DMS 273 treated with DMSO at 0.1 percent for 48 hours (cell line): ENCODE data around the gene TRIOBP.

ENCODE experiments used
- DNase-seq: peaks from one replicate; lab custom pipeline; 2025; lab: John Stamatoyannopoulos, UW

Gene TRIOBP

GRCh38 chr22:37804881-37805809 is 108.3 kb downstream of the TRIOBP start:
- DNase-seq: peak; percentile 40

GRCh38 chr22:37805810-37806277 is 109.0 kb downstream of the TRIOBP start:
- no peak for DNase-seq

DNA sequence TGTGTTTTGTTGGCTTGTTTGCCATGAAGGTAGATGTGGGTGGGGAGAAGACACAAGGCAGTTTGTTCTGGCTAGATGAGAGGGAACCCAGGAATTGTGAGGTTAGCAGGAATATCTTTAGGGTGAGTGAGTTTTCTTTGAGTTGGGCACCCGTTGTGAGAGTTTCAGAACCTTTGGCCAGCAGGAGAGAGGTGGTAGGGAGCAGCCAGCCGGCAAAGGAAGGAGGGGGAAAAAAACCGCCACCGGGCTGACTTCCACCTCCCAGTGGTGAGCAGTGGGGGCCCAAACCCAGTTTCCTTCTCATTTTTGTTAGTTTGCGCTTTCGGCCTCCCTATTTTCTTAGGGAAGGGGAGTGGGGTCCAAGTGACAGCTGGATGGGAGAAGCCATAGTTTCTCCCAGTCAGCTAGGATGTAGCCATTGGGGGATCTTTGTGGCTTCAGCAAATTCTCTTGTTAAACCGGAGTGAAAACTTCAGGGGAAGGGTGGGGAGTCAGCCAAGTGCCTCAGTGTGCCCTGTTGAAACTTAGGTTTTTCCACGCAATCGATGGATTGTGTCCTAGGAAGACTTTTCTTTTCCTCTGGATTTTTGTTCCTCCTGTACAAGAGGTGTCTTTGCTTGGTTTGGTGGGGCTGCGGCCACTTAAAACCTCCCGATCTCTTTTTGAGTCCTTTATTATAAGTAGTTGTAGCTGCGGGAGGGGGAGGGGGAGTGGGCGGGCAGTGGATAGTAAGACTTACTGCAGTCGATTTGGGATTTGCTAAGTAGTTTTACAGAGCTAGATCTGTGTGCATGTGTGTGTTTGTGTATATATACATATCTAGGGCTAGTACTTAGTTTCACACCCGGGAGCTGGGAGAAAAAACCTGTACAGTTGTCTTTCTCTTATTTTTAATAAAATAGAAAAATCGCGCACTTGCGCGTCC is 109.8 kb downstream of the TRIOBP start:
- no peak for DNase-seq

DNA sequence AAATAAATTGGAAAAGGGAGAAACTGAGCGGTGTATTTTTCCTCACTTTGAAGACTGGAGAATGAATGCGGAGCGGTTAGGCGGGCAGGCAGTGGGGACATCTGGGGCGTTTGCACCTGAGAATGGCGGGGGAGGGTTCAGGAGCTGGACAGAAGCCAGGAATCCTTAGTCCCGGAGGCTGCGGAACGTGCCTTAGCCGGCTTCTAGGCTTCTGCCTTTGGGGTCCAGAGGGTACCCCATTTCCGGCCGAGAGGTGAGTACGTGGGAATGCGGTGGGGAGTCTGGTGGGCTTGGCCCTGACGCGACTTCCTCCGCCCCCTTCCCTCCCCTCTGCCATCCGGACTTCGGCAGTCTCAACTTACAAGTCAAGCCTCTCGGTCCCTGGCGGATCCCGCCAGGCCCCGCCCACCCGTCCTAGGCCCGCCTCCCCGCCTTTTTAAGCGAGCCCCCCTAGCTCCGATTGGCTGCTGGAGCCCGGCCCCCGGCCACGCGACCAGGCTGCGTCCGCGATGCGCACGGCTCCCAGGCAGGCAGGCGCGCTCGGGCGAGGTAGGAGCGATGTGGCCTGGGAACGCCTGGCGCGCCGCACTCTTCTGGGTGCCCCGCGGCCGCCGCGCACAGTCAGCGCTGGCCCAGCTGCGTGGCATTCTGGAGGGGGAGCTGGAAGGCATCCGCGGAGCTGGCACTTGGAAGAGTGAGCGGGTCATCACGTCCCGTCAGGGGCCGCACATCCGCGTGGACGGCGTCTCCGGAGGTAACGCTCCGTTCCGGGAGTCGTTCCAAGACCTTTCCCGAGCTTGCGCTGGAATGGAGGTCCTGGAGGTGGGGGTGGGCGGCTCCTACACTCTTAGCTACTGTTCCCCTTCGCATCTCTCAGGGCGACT is 110.8 kb downstream of the TRIOBP start, which contains the start of gene GCAT:
Gene GCAT (plus strand): TSS at position 525 of the 884 bp plus-strand sequence. CDS start 34 bp downstream, at position 559.
- DNase-seq: peak; percentile 85

DNA sequence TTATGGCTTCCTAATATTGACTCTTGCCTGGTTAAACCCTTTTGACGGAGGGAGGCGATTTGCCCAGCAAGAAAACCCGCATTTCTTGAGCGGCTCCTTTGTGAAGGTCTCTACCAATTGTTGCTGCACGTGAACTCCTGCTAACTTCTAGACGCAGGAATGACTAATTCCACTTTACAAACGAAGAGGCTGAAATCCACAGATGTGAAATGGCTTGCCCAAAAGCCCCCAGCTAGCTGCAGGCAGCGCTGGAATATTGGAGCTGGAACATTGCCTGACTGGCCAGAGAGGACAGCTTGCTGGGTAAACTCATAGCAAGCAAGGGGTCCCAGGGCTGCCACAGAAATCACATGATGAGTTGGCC is 111.4 kb downstream of the TRIOBP start:
- no peak for DNase-seq

GRCh38 chr22:37809672-37810333 is 113.0 kb downstream of the TRIOBP start:
- no peak for DNase-seq

GRCh38 chr22:37811867-37812266 is 115.0 kb downstream of the TRIOBP start:
- DNase-seq: no peak

DNA sequence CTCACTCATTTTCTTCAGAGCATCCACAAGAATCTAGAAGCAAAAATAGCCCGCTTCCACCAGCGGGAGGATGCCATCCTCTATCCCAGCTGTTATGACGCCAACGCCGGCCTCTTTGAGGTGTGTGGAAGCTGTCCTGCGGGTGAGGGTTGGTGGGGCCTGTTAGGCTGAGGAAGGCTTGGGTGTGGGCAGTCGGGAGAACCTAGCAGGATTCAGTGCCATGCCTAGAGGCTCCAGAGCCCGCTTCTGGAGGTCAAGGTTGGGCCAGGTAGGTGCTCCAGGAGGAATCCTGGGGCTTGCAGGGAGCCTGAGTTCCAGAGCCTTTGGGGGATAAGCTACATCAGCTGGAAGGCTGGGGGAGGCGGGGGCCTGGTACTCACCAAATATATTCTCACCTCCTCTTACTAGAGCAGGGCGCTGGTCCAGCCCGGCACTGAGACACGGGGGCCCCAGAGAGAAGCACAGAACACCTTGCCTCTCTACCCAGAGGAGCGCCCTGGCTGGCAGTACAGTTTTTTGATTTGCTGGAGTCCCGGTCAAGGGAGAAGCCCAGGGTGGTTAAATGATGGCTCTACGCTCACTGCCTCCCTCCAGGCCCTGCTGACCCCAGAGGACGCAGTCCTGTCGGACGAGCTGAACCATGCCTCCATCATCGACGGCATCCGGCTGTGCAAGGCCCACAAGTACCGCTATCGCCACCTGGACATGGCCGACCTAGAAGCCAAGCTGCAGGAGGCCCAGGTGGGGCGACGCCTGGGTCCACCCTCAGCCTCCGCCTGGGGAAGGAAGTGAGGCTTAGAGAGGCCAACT is 116.2 kb downstream of the TRIOBP start:
- DNase-seq: no peak

DNA sequence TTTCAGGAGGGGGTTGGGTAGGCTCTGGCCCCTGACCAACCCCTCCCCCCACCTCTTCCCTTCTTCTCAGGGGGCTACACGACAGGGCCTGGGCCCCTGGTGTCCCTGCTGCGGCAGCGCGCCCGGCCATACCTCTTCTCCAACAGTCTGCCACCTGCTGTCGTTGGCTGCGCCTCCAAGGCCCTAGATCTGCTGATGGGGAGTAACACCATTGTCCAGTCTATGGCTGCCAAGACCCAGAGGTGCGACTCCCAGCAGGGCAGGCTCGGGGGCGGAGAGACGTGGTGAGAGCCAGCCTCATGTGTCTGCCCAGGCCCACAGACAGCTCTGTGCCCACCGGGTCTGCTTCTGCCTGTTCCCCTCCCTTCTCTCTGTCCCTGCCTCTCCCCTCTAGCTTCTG is 118.7 kb downstream of the TRIOBP start:
- no peak for DNase-seq

DNA sequence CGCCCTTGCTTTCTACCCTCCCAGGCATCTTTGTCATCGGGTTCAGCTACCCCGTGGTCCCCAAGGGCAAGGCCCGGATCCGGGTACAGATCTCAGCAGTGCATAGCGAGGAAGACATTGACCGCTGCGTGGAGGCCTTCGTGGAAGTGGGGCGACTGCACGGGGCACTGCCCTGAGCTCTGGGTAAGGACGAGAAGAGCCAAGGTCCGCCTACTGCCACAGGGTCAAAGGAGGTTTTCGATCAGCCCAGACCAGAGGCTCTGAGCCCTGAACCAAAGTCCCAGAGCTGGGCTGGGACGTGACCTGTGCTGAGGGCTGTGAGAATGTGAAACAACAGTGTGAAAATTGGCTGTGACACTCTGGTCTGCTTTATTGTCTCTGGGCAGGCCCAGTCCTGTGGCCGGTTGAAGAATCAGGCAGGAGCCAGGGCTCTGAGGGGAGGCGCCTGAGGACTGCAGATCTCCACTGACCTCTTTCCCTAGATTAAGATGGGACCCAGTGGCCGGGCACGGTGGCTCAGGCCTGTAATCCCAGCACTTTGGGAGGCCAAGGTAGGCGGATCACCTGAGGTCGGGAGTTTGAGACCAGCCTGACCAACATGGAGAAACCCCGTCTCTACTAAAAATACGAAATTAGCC is 119.8 kb downstream of the TRIOBP start:
- DNase-seq: no peak

DNA sequence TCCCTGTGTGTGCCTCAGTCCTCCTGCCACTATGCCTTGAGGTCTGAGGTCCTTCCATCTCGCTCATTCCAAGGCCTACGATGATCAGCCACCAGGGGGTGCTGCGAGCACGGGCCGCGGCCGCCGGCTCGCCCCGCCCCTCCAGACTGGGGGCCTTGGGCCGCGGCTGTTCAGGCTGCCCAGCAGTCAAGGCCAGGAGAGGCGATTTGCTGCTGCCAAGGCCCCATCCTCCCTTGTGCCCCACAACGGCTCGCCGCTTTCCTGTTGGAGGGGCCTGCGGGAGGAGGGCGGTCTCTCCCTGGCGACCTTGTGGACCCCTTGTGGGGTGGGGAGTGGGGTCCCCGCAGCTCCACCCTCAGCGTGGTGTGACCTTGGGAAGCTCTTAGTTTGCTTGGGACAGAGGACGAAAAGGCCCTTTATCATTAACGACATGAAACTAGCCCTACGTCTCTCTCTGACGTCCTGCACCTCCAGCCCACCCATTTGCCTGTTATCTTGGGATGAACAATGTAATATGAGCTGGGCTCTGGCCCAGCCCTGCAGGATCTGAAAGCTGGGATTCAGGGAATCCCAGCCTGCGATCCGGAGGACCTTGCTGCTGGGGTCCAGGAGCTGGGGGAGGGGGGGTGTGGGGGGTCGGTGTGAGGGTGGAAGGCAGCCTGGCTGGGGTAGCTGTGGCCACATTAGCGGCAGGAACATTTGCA is 121.0 kb downstream of the TRIOBP start:
- peak; percentile 41 for DNase-seq

DNA sequence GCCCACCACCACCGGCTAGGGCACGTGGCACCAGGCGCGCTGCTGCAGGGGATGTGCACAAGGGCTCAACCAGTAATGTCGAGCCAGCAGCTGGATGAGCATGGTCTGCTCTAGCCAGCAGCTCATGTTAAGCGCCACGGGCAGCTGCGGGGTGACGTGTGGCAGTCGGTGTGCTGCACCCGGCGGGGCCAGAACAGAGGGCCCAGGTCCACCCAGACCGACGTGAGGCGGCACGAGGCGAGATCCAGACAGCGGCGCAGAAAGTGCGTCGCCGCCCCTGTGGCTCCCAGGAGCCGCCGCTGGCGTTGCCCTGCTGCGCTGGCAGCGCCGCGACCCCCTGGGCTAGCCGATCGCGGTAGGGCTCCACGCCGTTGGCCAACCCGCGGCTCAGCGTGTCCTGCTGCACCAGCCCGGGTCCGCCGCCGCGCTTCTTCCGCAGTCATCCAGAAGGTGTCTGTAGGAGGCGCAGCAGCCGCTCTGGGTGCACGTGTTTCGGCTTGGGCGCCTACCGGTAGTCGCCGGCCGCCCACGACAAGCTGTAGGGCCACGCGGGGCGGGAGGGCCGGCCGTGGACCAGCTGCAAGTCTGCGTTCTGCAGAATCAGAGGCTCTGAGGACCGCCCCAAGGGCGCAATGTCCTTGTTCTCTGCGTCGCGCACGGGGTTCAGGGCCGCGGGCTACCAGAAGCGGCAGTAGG is 121.7 kb downstream of the TRIOBP start:
- DNase-seq: no peak

- no peak for DNase-seq
These were observed 122.2 kb downstream of the TRIOBP start for GRCh38 chr22:37819105-37819433.

GRCh38 chr22:37820350-37820749 is 123.5 kb downstream of the TRIOBP start:
- no peak for DNase-seq

DNA sequence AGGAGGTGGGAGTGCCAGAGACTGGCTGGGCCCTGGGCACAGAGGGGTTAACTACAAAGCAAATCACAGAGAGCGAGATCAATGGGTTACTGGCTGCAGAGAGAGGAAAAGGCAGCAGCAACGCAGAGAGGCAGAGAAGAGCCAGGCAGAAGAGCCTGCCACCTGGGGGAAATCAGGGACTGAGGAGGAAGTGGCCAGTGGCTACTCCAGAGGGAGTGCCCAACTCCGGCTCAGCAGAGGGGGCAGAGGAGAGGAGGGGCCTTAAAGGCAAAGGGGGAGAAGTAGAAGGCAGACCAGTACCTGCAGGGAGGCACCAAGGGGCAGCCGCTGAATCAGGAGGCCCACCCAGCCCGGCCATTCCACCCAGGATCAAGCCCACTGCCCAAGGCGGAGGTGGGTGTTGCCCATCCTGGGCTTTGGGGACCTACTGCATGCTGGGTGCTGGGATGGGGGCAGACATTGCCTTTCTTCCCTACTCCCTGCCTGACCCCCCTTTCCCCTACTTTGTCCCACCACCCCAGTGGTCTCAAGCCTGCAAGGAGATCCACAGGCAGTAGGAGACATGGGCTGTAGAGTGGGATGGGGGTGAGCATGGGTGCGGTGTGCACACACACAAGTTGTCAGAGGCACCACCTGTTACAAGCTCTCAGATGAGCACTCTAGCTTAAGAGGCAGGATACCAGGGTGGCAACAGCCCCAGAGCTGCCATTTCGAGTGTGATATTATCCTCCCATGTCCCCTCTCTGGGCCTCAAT is 125.4 kb downstream of the TRIOBP start:
- no peak for DNase-seq

GRCh38 chr22:37823134-37823985 is 126.5 kb downstream of the TRIOBP start, which contains the start of gene GALR3:
Gene GALR3 (plus strand): TSS chr22:37823382. CDS start chr22:37823407, 25 bp downstream.
- no peak for DNase-seq
